ENCODE results near the gene HPCA. TPM values are rescaled to one million over a fixed set of nuclear protein-coding genes. Genes with fewer than 3 reads are reported as not detected.

HPCA gene
- not detected for total RNA-seq
- long read RNA-seq, result 0 reads

GRCh38 chr1:32886004-32886827 is at the start of gene HPCA:
TSS of gene HPCA (plus strand) at chr1:32886491. CDS start at chr1:32888899, 2,408 bp downstream.
- no peak for TF ChIP-seq POLR2A (IDR thresholded peaks at IDR 0.05)
- TF ChIP-seq, protein P1, sequence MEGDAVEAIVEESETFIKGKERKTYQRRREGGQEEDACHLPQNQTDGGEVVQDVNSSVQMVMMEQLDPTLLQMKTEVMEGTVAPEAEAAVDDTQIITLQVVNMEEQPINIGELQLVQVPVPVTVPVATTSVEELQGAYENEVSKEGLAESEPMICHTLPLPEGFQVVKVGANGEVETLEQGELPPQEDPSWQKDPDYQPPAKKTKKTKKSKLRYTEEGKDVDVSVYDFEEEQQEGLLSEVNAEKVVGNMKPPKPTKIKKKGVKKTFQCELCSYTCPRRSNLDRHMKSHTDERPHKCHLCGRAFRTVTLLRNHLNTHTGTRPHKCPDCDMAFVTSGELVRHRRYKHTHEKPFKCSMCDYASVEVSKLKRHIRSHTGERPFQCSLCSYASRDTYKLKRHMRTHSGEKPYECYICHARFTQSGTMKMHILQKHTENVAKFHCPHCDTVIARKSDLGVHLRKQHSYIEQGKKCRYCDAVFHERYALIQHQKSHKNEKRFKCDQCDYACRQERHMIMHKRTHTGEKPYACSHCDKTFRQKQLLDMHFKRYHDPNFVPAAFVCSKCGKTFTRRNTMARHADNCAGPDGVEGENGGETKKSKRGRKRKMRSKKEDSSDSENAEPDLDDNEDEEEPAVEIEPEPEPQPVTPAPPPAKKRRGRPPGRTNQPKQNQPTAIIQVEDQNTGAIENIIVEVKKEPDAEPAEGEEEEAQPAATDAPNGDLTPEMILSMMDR (IDR thresholded peaks at IDR 0.05), result peak; percentile 12 to 40 (median 17)
- Histone ChIP-seq H3K9me3 (no peaks in the 10 kb centered on the region), H3K27me3 (peaks cover 0 to 16% of the 10 kb centered on the region in 2 donors), H3K4me3 (no peak within 1 kb of the TSS), H3K4me1 (no peaks in the 10 kb centered on the region), H3K36me3 (no peaks in the 10 kb centered on the region), H3K27ac (no peak within 1 kb of the TSS)
- intact Hi-C loops (cut with DNase I), result no loop called here
- ATAC-seq (peak; percentile 54 to 83 (median 70)), DNase-seq (peak in 1 of 3 donors; percentile 46)
- WGBS (ENCODE audit: insufficient coverage, low coverage, low lambda C conversion rate, missing lambda C conversion rate), result 9% methylated on average over 21 of the region's 79 CpGs

DNA sequence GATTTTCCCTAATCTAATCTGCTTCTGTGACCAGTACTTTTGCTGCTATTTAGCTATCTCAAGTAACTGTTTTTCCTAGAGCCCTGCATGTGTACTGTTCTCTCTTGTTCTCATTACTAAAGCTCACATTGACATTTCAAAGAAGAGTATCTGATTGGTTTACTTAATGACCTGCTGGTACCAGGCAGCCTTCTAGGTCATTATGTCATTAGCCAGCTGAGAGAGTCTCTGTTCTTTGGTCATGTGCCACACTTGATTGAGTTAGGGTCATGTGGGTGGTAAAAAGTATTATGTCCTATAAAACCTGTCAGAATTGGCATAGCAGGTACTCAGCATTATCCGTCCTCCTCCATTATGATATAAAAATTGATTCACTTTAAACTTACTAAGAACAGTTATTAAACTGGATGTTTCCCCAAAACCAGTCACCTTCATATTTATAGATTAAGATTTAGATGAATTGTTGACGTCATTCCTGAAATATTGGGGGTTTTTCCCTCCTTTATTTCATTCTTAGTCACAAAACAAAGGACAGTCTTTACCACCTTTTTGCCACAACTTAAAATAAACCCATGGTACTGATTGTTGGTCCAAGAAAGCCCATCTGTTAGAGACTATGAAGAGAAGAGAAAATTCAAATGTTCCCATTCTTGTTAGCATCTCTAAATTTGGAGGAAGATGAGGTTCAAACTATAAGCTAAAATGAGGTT is 37.8 kb upstream of the HPCA start:
- no peaks in the 10 kb centered on the region for H3K27me3 ChIP-seq
- H3K4me1 ChIP-seq, result no peaks in the 10 kb centered on the region
- no peak overlapping the region for H3K27ac ChIP-seq
- no peak for DNase-seq
- TF ChIP-seq POLR2A (IDR thresholded peaks at IDR 0.05), result no peak
- no peak overlapping the region for H3K4me3 ChIP-seq
- H3K9me3 ChIP-seq, result no peaks in the 10 kb centered on the region
- intact Hi-C loops (cut with DNase I), result no loop called here
- peaks cover 0 to 10% (median 2%) of the 10 kb centered on the region in 4 donors for H3K36me3 ChIP-seq
- whole genome bisulfite sequencing (ENCODE audit: insufficient coverage, low coverage, low lambda C conversion rate, missing lambda C conversion rate), result 38% methylated on average over 2 of the region's 2 CpGs
- no peak for ATAC-seq

- WGBS (ENCODE audit: insufficient coverage, low coverage, low lambda C conversion rate, missing lambda C conversion rate), result 91% methylated on average over 13 of the region's 13 CpGs
- intact Hi-C loops (cut with DNase I), result no loop called here
- Histone ChIP-seq H3K4me1 (peaks cover 0 to 9% (median 4%) of the 10 kb centered on the region in 4 donors), H3K9me3 (no peaks in the 10 kb centered on the region), H3K36me3 (peaks cover 0 to 24% (median 7%) of the 10 kb centered on the region in 4 donors), H3K4me3 (no peak overlapping the region), H3K27ac (no peak overlapping the region), H3K27me3 (no peaks in the 10 kb centered on the region)
- DNase-seq, result no peak
- no peak for ATAC-seq
- TF ChIP-seq, protein P1 (IDR thresholded peaks at IDR 0.05), result no peak
- no peak for TF ChIP-seq POLR2A (IDR thresholded peaks at IDR 0.05)
Measured at GRCh38 chr1:32855861-32856617, 30.3 kb upstream of the HPCA start.

DNA sequence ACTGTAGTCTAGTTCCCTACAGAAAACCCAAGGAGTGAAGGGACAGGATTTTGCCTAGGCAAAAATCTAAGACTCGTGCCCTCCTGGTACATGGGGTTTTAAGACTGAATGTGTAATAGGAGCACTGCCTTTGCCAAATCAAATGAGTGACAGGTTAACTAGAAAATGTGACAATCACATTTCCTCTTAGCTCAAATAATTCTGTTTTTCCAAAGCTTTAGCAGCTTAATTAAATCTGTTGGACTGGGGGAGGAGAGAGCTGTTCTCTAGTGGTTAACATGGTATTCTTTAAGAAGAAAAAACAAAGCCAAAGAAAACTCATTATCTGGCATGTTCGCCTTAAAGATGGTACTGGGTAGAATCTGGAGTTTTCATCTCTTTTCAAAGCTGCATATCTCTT is 28.2 kb upstream of the HPCA start:
- Histone ChIP-seq H3K9me3 (no peaks in the 10 kb centered on the region), H3K27ac (no peak overlapping the region), H3K4me3 (no peak overlapping the region), H3K27me3 (no peaks in the 10 kb centered on the region), H3K4me1 (peaks cover 0 to 9% (median 4%) of the 10 kb centered on the region in 4 donors), H3K36me3 (peaks cover 0 to 21% (median 7%) of the 10 kb centered on the region in 4 donors)
- intact Hi-C loops (cut with DNase I), result no loop called here
- no peak for DNase-seq
- TF ChIP-seq, protein P1 (IDR thresholded peaks at IDR 0.05), result no peak
- TF ChIP-seq POLR2A (IDR thresholded peaks at IDR 0.05), result no peak
- ATAC-seq, result no peak
- WGBS (ENCODE audit: insufficient coverage, low coverage, low lambda C conversion rate, missing lambda C conversion rate), result 88% methylated on average over 2 of the region's 2 CpGs
